ENCODE results near the gene APOE. TPM values are rescaled to one million over a fixed set of nuclear protein-coding genes. Genes with fewer than 3 reads are reported as not detected.

Gene APOE
- total RNA-seq, 2 donors from 2014 or later: 2,216 to 2,598 TPM

DNA sequence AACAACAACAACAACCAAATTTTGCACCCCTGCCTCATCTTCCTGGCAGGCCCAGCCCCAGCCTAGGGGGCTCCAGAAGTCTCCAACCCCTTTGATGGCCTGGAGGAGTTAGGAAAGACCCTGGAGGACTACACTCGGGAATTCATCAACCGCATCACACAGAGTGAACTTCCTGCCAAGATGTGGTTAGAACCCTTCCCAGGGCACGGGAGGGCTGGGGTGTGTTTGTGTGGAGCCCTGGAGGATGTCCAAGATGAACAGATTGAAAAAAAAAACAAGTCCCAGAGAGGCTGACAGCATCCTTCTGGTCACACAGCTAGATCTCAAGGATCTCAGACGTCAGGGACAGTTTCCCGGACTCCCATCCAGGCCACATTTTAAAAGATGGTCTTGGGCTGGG lies 22.1 kb downstream of the APOE start:
- TF ChIP-seq CTCF (conservative IDR thresholded peaks at IDR 0.05): no peak
- Mint-ChIP-seq H3K36me3 (ENCODE audit: low read depth) (peaks cover 3% of the 10 kb centered on the region), H3K4me1 (peaks cover 18% of the 10 kb centered on the region), H3K9me3 (peaks cover 2% of the 10 kb centered on the region), H3K4me3 (no peak overlapping the region), H3K27me3 (ENCODE audit: insufficient read depth) (peaks cover 10% of the 10 kb centered on the region), H3K27ac (peak overlapping the region; percentile 39)
- no peak overlapping the region for H3K4me3 ChIP-seq (ENCODE audit: low read length)
- no peaks in the 10 kb centered on the region for H3K36me3 ChIP-seq (ENCODE audit: control insufficient read depth, insufficient read depth, low read length)
- no peak overlapping the region for H3K9ac ChIP-seq (ENCODE audit: extremely low read depth, low read length, poor library complexity, severe bottlenecking)
- WGBS, 2 experiments (ENCODE audit: insufficient coverage in 1 of 2, insufficient read length in 1 of 2): 79 to 96% methylated on average over 4 to 5 of the region's 5 CpGs
- no peaks in the 10 kb centered on the region for H3K9me3 ChIP-seq (ENCODE audit: control insufficient read depth, low read length)
- no peaks in the 10 kb centered on the region for H3K4me1 ChIP-seq (ENCODE audit: control insufficient read depth, insufficient read depth, low read length)
- no peak for DNase-seq
- H3K27ac ChIP-seq (ENCODE audit: low read depth, low read length): no peak overlapping the region
- H3K27me3 ChIP-seq (ENCODE audit: control insufficient read depth, insufficient read depth, low read length, poor library complexity, severe bottlenecking): no peaks in the 10 kb centered on the region

- TF ChIP-seq CTCF (conservative IDR thresholded peaks at IDR 0.05): no peak
- Mint-ChIP-seq H3K27me3 (ENCODE audit: insufficient read depth) (peaks cover 11% of the 10 kb centered on the region), H3K4me3 (no peak overlapping the region), H3K4me1 (peaks cover 11% of the 10 kb centered on the region), H3K9me3 (no peaks in the 10 kb centered on the region), H3K27ac (no peak overlapping the region), H3K36me3 (ENCODE audit: low read depth) (no peaks in the 10 kb centered on the region)
- Histone ChIP-seq H3K36me3 (ENCODE audit: control insufficient read depth, insufficient read depth, low read length) (no peaks in the 10 kb centered on the region), H3K9me3 (ENCODE audit: control insufficient read depth, low read length) (no peaks in the 10 kb centered on the region), H3K27ac (ENCODE audit: low read depth, low read length) (no peak overlapping the region), H3K27me3 (ENCODE audit: control insufficient read depth, insufficient read depth, low read length, poor library complexity, severe bottlenecking) (no peaks in the 10 kb centered on the region), H3K4me1 (ENCODE audit: control insufficient read depth, insufficient read depth, low read length) (no peaks in the 10 kb centered on the region), H3K4me3 (ENCODE audit: low read length) (no peak overlapping the region), H3K9ac (ENCODE audit: extremely low read depth, low read length, poor library complexity, severe bottlenecking) (no peak overlapping the region)
- DNase-seq: no peak
- 85 to 94% methylated on average over 6 to 7 of the region's 7 CpGs for WGBS, 2 experiments (ENCODE audit: insufficient coverage in 1 of 2, insufficient read length in 1 of 2)
Measured at GRCh38 chr19:44930088-44930487, 24.5 kb downstream of the APOE start.

GRCh38 chr19:44931541-44931940 lies 25.9 kb downstream of the APOE start:
- no peaks in the 10 kb centered on the region for H3K36me3 ChIP-seq (ENCODE audit: control insufficient read depth, insufficient read depth, low read length)
- Mint-ChIP-seq H3K27ac (no peak overlapping the region), H3K27me3 (ENCODE audit: insufficient read depth) (peaks cover 8% of the 10 kb centered on the region), H3K4me3 (no peak overlapping the region), H3K9me3 (no peaks in the 10 kb centered on the region), H3K36me3 (ENCODE audit: low read depth) (no peaks in the 10 kb centered on the region), H3K4me1 (peaks cover 11% of the 10 kb centered on the region)
- WGBS, 2 experiments (ENCODE audit: insufficient coverage in 1 of 2, insufficient read length in 1 of 2): 88 to 95% methylated on average over 3 of the region's 4 CpGs
- no peaks in the 10 kb centered on the region for H3K4me1 ChIP-seq (ENCODE audit: control insufficient read depth, insufficient read depth, low read length)
- no peak overlapping the region for H3K27ac ChIP-seq (ENCODE audit: low read depth, low read length)
- no peak for DNase-seq
- no peaks in the 10 kb centered on the region for H3K27me3 ChIP-seq (ENCODE audit: control insufficient read depth, insufficient read depth, low read length, poor library complexity, severe bottlenecking)
- no peak for TF ChIP-seq CTCF (conservative IDR thresholded peaks at IDR 0.05)
- no peaks in the 10 kb centered on the region for H3K9me3 ChIP-seq (ENCODE audit: control insufficient read depth, low read length)
- no peak overlapping the region for H3K9ac ChIP-seq (ENCODE audit: extremely low read depth, low read length, poor library complexity, severe bottlenecking)
- no peak overlapping the region for H3K4me3 ChIP-seq (ENCODE audit: low read length)
